B cell (primary cell): ENCODE measurements around the gene TENM3. TPM values are rescaled to one million over a fixed set of nuclear protein-coding genes. Genes with fewer than 3 reads are reported as not detected.

Experiments
- ATAC-seq: fragments of 200-7000 bp; cut with Tn5 transposase; one replicate; pipeline ENCODE4 v1.10.0; 2021; ENCODE audit warnings: low read depth, mild to moderate bottlenecking, moderate number of reproducible peaks, moderate library complexity
- CTCF ChIA-PET: fragments of 350-600 bp; sonication (Branson Sonifier 250); formaldehyde crosslinking; loops from one replicate; lab custom pipeline; 2021; ENCODE audit warnings: antibody characterized with exemption, inconsistent platforms; lab: Charles Lee
- POLR2A ChIA-PET: fragments of 350-600 bp; sonication (Branson Sonifier 250); formaldehyde crosslinking; loops from one replicate; lab custom pipeline; 2021; ENCODE audit warnings: antibody characterized with exemption; lab: Charles Lee
- DNase-seq: peaks from one replicate; pipeline ENCODE4 v3.0.0; 2013
- H2AFZ ChIP-seq: 2 replicates; pipeline ENCODE4 v1.6.1; 2012; ENCODE audit warnings: mild to moderate bottlenecking, low read depth, low read length; ENCODE audit not compliant: insufficient read depth, poor library complexity, severe bottlenecking
- H3K27ac ChIP-seq, 2 donors: 1 replicate in 1 of 2; 2 replicates in 1 of 2; pipeline ENCODE4 v1.5.1; 2012 to 2013; ENCODE audit warnings: low read length in 2 of 2, mild to moderate bottlenecking in 2 of 2, moderate library complexity in 1 of 2
- H3K27me3 ChIP-seq, 4 experiments: fragments of 200-600 bp in 1 of 4; sonication (generic) in 1 of 4; replicated peaks in 1 of 4; 1 replicate in 2 of 4; 2 replicates in 2 of 4; pipeline versions ENCODE4 v1.6.1 to v1.7.0; 2013 to 2016; ENCODE audit warnings: low read length in 3 of 4, mild to moderate bottlenecking in 2 of 4, mixed read lengths in 1 of 4, moderate library complexity in 1 of 4; ENCODE audit not compliant: insufficient read depth in 4 of 4, control insufficient read depth in 3 of 4; ENCODE audit errors: control extremely low read depth in 1 of 4
- H3K36me3 ChIP-seq, 2 experiments: replicated peaks in 1 of 2; 1 replicate in 1 of 2; 2 replicates in 1 of 2; pipeline versions ENCODE4 v1.6.1 to v1.7.1; 2013; ENCODE audit warnings: low read length in 1 of 2; ENCODE audit not compliant: insufficient read depth in 2 of 2, control insufficient read depth in 1 of 2; ENCODE audit errors: control extremely low read depth in 1 of 2, extremely low read depth in 1 of 2
- H3K4me1 ChIP-seq, 2 donors: fragments of 200-600 bp in 1 of 2; sonication (generic) in 1 of 2; 1 replicate in 1 of 2; 2 replicates in 1 of 2; pipeline versions ENCODE4 v1.5.1 to v1.6.1; 2013 to 2017; ENCODE audit warnings: low read length in 2 of 2; ENCODE audit not compliant: control insufficient read depth in 2 of 2, insufficient read depth in 2 of 2
- H3K4me2 ChIP-seq: replicated peaks from 2 replicates; pipeline ENCODE3; 2012; ENCODE audit warnings: mild to moderate bottlenecking, low read depth, low read length; ENCODE audit not compliant: poor library complexity, severe bottlenecking
- H3K4me3 ChIP-seq, 5 experiments: fragments of 200-600 bp in 1 of 5; sonication (generic) in 1 of 5; 1 replicate in 3 of 5; 2 replicates in 2 of 5; pipeline versions ENCODE4 v1.5.1 to v1.7.0; 2011 to 2016; ENCODE audit warnings: low read length in 4 of 5, mild to moderate bottlenecking in 4 of 5, low read depth in 2 of 5, control low read depth in 1 of 5, moderate library complexity in 1 of 5; ENCODE audit not compliant: insufficient read depth in 1 of 5; ENCODE audit errors: control extremely low read depth in 1 of 5, extremely low read depth in 1 of 5
- H3K79me2 ChIP-seq: fragments of 200-600 bp; sonication (generic); one replicate; pipeline ENCODE4 v1.6.0; 2016; ENCODE audit warnings: low read length; ENCODE audit not compliant: control insufficient read depth, insufficient read depth
- H3K9ac ChIP-seq: fragments of 200-600 bp; sonication (generic); 2 replicates; pipeline ENCODE4 v1.6.1; 2017; ENCODE audit warnings: mild to moderate bottlenecking, low read length, moderate library complexity
- H3K9me3 ChIP-seq, 3 donors: one replicate each; pipeline versions ENCODE4 v1.6.1 to v1.7.1; 2013; ENCODE audit warnings: low read length in 2 of 3; ENCODE audit not compliant: control insufficient read depth in 2 of 3, insufficient read depth in 1 of 3; ENCODE audit errors: control extremely low read depth in 1 of 3
- H4K20me1 ChIP-seq: 2 replicates; pipeline ENCODE4 v1.6.0; 2012; ENCODE audit warnings: mild to moderate bottlenecking, low read length; ENCODE audit not compliant: insufficient read depth, control insufficient read depth, poor library complexity, severe bottlenecking
- H3K27ac Mint-ChIP-seq: one replicate; pipeline ENCODE4 v1.8.0; 2021; ENCODE audit warnings: mixed read lengths
- H3K27me3 Mint-ChIP-seq: one replicate; pipeline ENCODE4 v1.8.0; 2021; ENCODE audit warnings: mixed read lengths
- H3K4me1 Mint-ChIP-seq: one replicate; pipeline ENCODE4 v1.8.0; 2021; ENCODE audit warnings: mixed read lengths
- H3K4me3 Mint-ChIP-seq: one replicate; pipeline ENCODE4 v1.8.0; 2021; ENCODE audit warnings: mixed read lengths
- H3K9me3 Mint-ChIP-seq: one replicate; pipeline ENCODE4 v1.8.0; 2022; ENCODE audit warnings: mixed read lengths; ENCODE audit not compliant: insufficient read depth
- EZH2 ChIP-seq: IDR thresholded peaks from 2 replicates; pipeline ENCODE4 v1.6.1; 2012; ENCODE audit warnings: borderline replicate concordance, low read depth, mild to moderate bottlenecking, moderate library complexity, low read length; ENCODE audit not compliant: insufficient read depth, poor library complexity, severe bottlenecking
- WGBS: methylation state at CpG from one replicate; pipeline ENCODE4 v1.1.5; 2013; ENCODE audit warnings: missing lambda C conversion rate; ENCODE audit not compliant: insufficient coverage; 5-methylcytosine and 5-hydroxymethylcytosine counted together
- intact Hi-C: fragments of 100-400 bp; cut with micrococcal nuclease; formaldehyde crosslinking; loops from one replicate; pipeline ENCODE4 v1.10.0; 2022
- polyA plus RNA-seq: library from polyadenylated mRNA; depleted of rRNA; stranded (reverse); fragments of >200 nt; gene quantifications from 2 replicates; pipeline ENCODE4 v1.2.3, GENCODE V29; 2012
- total RNA-seq, 2 donors: library from RNA; stranded (reverse); fragments of 120-200 nt in 1 of 2; gene quantifications; 1 replicate in 1 of 2; 2 replicates in 1 of 2; pipeline versions ENCODE4 v1.2.3 to v1.2.4, GENCODE V29; 2013 to 2022
- TF ChIP-seq, protein P1 (sequence below): fragments of 200-600 bp; IDR thresholded peaks from one replicate; pipeline ENCODE4 v1.8.0; 2022; ENCODE audit warnings: antibody characterized with exemption, mild to moderate bottlenecking

Gene TENM3
- total and polyA plus RNA-seq, 2 donors (not counting 1 experiment from before 2014, with no cell fraction given) = not detected

- Histone ChIP-seq H3K27ac (no peak overlapping the region), H3K27me3 (no peaks in the 10 kb centered on the region), H3K79me2 (no peaks in the 10 kb centered on the region), H3K4me1 (no peaks in the 10 kb centered on the region), H2AFZ (no peak overlapping the region), H4K20me1 (no peaks in the 10 kb centered on the region), H3K4me3 (no peak overlapping the region), H3K9ac (no peak overlapping the region), H3K36me3 (no peaks in the 10 kb centered on the region), H3K4me2 (no peak overlapping the region), H3K9me3 (peaks cover 6 to 15% (median 7%) of the 10 kb centered on the region in 3 donors)
- ChIA-PET CTCF (no interaction called here), POLR2A (no interaction called here)
- Mint-ChIP-seq H3K4me3 (no peak overlapping the region), H3K27me3 (no peaks in the 10 kb centered on the region), H3K9me3 (no peaks in the 10 kb centered on the region), H3K27ac (no peak overlapping the region), H3K4me1 (no peaks in the 10 kb centered on the region)
- WGBS = no CpG with 5 or more reads among the region's 1 CpG
- TF ChIP-seq EZH2 = no peak
- TF ChIP-seq, protein P1, sequence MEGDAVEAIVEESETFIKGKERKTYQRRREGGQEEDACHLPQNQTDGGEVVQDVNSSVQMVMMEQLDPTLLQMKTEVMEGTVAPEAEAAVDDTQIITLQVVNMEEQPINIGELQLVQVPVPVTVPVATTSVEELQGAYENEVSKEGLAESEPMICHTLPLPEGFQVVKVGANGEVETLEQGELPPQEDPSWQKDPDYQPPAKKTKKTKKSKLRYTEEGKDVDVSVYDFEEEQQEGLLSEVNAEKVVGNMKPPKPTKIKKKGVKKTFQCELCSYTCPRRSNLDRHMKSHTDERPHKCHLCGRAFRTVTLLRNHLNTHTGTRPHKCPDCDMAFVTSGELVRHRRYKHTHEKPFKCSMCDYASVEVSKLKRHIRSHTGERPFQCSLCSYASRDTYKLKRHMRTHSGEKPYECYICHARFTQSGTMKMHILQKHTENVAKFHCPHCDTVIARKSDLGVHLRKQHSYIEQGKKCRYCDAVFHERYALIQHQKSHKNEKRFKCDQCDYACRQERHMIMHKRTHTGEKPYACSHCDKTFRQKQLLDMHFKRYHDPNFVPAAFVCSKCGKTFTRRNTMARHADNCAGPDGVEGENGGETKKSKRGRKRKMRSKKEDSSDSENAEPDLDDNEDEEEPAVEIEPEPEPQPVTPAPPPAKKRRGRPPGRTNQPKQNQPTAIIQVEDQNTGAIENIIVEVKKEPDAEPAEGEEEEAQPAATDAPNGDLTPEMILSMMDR = no peak
- no peak for ATAC-seq
- DNase-seq = no peak
- intact Hi-C loops = no loop called here
Measured at GRCh38 chr4:182309877-182310276, 66.7 kb downstream of the TENM3 start.

DNA sequence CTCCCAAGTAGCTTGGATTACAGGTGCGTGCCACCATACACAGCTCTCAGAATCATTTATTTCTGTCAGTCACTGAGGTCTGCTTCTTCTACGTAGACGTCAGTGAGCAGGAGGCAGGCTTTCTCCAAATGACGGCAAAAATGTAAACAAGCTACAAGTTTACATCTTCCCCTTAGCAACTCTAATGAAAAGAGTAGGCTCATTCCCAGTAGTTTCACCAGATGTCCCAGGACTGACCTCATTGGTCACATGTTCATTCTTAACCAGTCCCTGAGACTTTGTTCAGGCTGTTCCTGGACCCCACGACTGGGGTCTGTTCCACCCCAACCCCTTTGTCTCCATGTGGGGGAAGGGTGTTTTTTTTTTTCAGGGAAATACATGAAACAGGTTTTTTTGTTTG lies 67.1 kb downstream of the TENM3 start:
- Histone ChIP-seq H3K4me2 (no peak overlapping the region), H3K4me1 (no peaks in the 10 kb centered on the region), H3K79me2 (no peaks in the 10 kb centered on the region), H3K27me3 (no peaks in the 10 kb centered on the region), H3K4me3 (no peak overlapping the region), H3K27ac (no peak overlapping the region), H4K20me1 (no peaks in the 10 kb centered on the region), H3K36me3 (no peaks in the 10 kb centered on the region), H3K9me3 (peaks cover 6 to 15% (median 7%) of the 10 kb centered on the region in 3 donors), H3K9ac (no peak overlapping the region), H2AFZ (no peak overlapping the region)
- no peak overlapping the region for H3K4me3 Mint-ChIP-seq
- no peak for DNase-seq
- WGBS = 91% methylated on average over 3 of the region's 5 CpGs
- H3K9me3 Mint-ChIP-seq = no peaks in the 10 kb centered on the region
- no peak overlapping the region for H3K27ac Mint-ChIP-seq
- ChIA-PET CTCF (no interaction called here), POLR2A (no interaction called here)
- H3K4me1 Mint-ChIP-seq = no peaks in the 10 kb centered on the region
- TF ChIP-seq, protein P1 = no peak
- TF ChIP-seq EZH2 = no peak
- intact Hi-C loops = no loop called here
- H3K27me3 Mint-ChIP-seq = no peaks in the 10 kb centered on the region
- ATAC-seq = no peak
